Activated T-cell treated with anti-CD3 and anti-CD28 coated beads, Interleukin-2, amount 50 U/mL, for 4 hours (primary cell): ENCODE data around the gene HSPA2. TPM values are rescaled to one million over a fixed set of nuclear protein-coding genes. Genes with fewer than 3 reads are reported as not detected.
"Not testable (repeated sequence)": the region's sequence is repeated elsewhere in the genome, so short reads cannot be mapped to it uniquely, and the experiment has no call there.

Source experiments
- ATAC-seq, 2 donors: fragments of 200-7000 bp; cut with Tn5 transposase; one replicate each; pipeline ENCODE4 v1.10.0; 2021
- DNase-seq: peaks from one replicate; pipeline ENCODE4 v3.0.0-alpha.2; 2020
- H3K27me3 Mint-ChIP-seq: one replicate; pipeline ENCODE4 v1.8.0; 2021; ENCODE audit warnings: low read depth, mixed read lengths
- H3K36me3 Mint-ChIP-seq: one replicate; pipeline ENCODE4 v1.8.0; 2022; ENCODE audit warnings: mixed read lengths; ENCODE audit not compliant: insufficient read depth
- H3K4me1 Mint-ChIP-seq: one replicate; pipeline ENCODE4 v1.8.0; 2021; ENCODE audit warnings: low read depth, mixed read lengths
- H3K4me3 Mint-ChIP-seq: one replicate; pipeline ENCODE4 v1.8.0; 2021; ENCODE audit warnings: mild to moderate bottlenecking, moderate library complexity, mixed read lengths
- H3K9me3 Mint-ChIP-seq: one replicate; pipeline ENCODE4 v1.8.0; 2021; ENCODE audit warnings: mixed read lengths
- total RNA-seq, 3 donors: library from RNA; stranded (reverse); gene quantifications; one replicate each; pipeline ENCODE4 v1.2.1, GENCODE V29; 2021

HSPA2 gene
- total RNA-seq, 3 donors from 2014 or later = 1.4 to 1.8 (median 1.4) TPM

DNA sequence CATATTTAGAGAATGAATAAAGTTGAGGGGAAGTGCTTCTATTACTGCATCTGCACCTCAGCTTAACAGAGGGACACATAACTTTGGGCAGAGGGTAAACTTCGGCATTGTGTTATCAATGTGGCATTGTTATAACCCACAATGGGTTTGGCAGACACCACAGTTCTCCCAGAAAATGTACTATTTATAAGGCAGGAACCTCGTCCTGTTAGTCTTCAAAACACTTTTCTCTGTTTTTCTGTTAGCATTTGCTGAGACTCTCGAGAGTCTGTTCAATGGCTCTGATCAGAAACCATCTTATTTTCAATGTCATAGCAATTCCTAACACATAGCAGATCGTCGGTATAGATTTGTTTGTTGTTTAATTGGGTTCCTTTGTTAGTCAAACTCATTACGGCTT, 23.2 kb downstream of the HSPA2 start:
- Mint-ChIP-seq H3K27me3 (peaks cover 3% of the 10 kb centered on the region), H3K4me1 (peaks cover 11% of the 10 kb centered on the region), H3K4me3 (no peak overlapping the region), H3K9me3 (no peaks in the 10 kb centered on the region), H3K36me3 (no peaks in the 10 kb centered on the region)
- ATAC-seq (no peak), DNase-seq (no peak)

GRCh38 chr14:64566651-64567122, 26.1 kb downstream of the HSPA2 start:
- Mint-ChIP-seq H3K9me3 (no peaks in the 10 kb centered on the region), H3K36me3 (no peaks in the 10 kb centered on the region), H3K4me1 (peaks cover 1% of the 10 kb centered on the region)

GRCh38 chr14:64569138-64569631, 28.6 kb downstream of the HSPA2 start:
- Mint-ChIP-seq H3K36me3 (no peaks in the 10 kb centered on the region), H3K4me3 (no peak overlapping the region), H3K9me3 (no peaks in the 10 kb centered on the region), H3K4me1 (no peaks in the 10 kb centered on the region), H3K27me3 (peaks cover 3% of the 10 kb centered on the region)
- DNase-seq = no peak
- ATAC-seq = no peak

More at GRCh38 chr14:64566651-64567122, 26.1 kb downstream of the HSPA2 start:
- DNase-seq (no peak), ATAC-seq (no peak)
- Mint-ChIP-seq H3K27me3 (peaks cover 3% of the 10 kb centered on the region), H3K4me3 (no peak overlapping the region)

GRCh38 chr14:64569646-64570045, 29.1 kb downstream of the HSPA2 start:
- not testable (repeated sequence) for H3K4me1 Mint-ChIP-seq, H3K9me3 Mint-ChIP-seq, H3K4me3 Mint-ChIP-seq, H3K27me3 Mint-ChIP-seq, ATAC-seq, H3K36me3 Mint-ChIP-seq, DNase-seq

GRCh38 chr14:64572386-64573104, 32.0 kb downstream of the HSPA2 start:
- no peaks in the 10 kb centered on the region for H3K36me3 Mint-ChIP-seq
- ATAC-seq (no peak), DNase-seq (no peak)
- H3K4me3 Mint-ChIP-seq = no peak overlapping the region
- H3K27me3 Mint-ChIP-seq = no peaks in the 10 kb centered on the region
- H3K9me3 Mint-ChIP-seq = no peaks in the 10 kb centered on the region
- H3K4me1 Mint-ChIP-seq = no peaks in the 10 kb centered on the region

DNA sequence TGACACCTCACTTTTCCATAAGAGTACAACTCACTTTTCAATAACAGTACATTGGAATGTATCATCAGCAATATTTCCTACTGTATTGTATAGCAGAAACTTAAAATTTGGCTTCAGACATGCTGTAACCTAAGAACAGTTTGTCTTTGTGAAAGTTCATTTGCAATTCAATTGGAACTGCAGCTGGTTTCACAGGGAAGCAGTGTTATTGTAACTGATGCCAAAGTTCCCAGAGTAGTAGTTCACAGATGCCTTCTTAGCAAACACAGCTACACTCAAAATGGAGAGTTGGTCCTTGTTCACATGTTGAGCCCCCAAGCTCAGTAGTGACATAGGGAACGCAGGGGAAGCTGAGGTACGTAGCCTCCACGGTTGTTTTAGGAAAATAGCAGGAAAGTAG, 32.6 kb downstream of the HSPA2 start:
- Mint-ChIP-seq H3K27me3 (no peaks in the 10 kb centered on the region), H3K9me3 (no peaks in the 10 kb centered on the region), H3K36me3 (no peaks in the 10 kb centered on the region), H3K4me1 (no peaks in the 10 kb centered on the region), H3K4me3 (no peak overlapping the region)
- DNase-seq (no peak), ATAC-seq (no peak)

- Mint-ChIP-seq H3K27me3 (no peaks in the 10 kb centered on the region), H3K4me1 (no peaks in the 10 kb centered on the region), H3K9me3 (no peaks in the 10 kb centered on the region), H3K4me3 (no peak overlapping the region), H3K36me3 (no peaks in the 10 kb centered on the region)
- ATAC-seq (no peak), DNase-seq (no peak)
Measured at GRCh38 chr14:64574371-64575107, 34.0 kb downstream of the HSPA2 start.

- Mint-ChIP-seq H3K36me3 (no peaks in the 10 kb centered on the region), H3K27me3 (no peaks in the 10 kb centered on the region), H3K4me1 (no peaks in the 10 kb centered on the region), H3K4me3 (no peak overlapping the region), H3K9me3 (no peaks in the 10 kb centered on the region)
- no peak for ATAC-seq
- DNase-seq = no peak
Measured at GRCh38 chr14:64577211-64577610, 36.7 kb downstream of the HSPA2 start.

DNA sequence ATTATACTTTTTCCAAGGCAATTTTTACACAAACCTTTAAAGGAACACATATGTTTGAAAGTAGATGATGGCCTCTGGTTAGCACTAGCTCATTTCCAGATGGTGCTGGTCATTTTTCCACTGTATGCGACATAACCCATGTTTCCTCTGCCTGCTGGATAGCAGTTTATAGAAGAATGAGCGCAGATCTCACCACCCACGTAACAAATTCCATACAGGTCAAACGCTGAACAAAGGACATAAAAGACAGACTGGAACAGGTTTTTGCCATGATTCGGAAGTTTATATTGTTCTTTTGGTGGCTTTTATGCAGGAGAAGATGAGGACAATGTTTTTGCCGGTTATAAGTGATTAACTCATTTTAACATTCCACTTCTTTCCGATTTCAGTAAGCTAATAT, 39.9 kb downstream of the HSPA2 start:
- Mint-ChIP-seq H3K4me1 (no peaks in the 10 kb centered on the region), H3K9me3 (no peaks in the 10 kb centered on the region), H3K36me3 (no peaks in the 10 kb centered on the region), H3K4me3 (no peak overlapping the region), H3K27me3 (no peaks in the 10 kb centered on the region)
- DNase-seq (no peak), ATAC-seq (no peak)

- Mint-ChIP-seq H3K36me3 (no peaks in the 10 kb centered on the region), H3K4me3 (no peak overlapping the region), H3K9me3 (no peaks in the 10 kb centered on the region), H3K4me1 (no peaks in the 10 kb centered on the region), H3K27me3 (no peaks in the 10 kb centered on the region)
- ATAC-seq (no peak), DNase-seq (no peak)
Measured at GRCh38 chr14:64581363-64581762, 40.8 kb downstream of the HSPA2 start.

GRCh38 chr14:64581817-64582216, 41.3 kb downstream of the HSPA2 start:
- H3K36me3 Mint-ChIP-seq = no peaks in the 10 kb centered on the region
- H3K27me3 Mint-ChIP-seq = no peaks in the 10 kb centered on the region
- no peaks in the 10 kb centered on the region for H3K4me1 Mint-ChIP-seq
- H3K4me3 Mint-ChIP-seq = no peak overlapping the region
- DNase-seq = no peak
- no peaks in the 10 kb centered on the region for H3K9me3 Mint-ChIP-seq
- ATAC-seq = no peak

- H3K36me3 Mint-ChIP-seq = no peaks in the 10 kb centered on the region
- ATAC-seq = no peak
- no peaks in the 10 kb centered on the region for H3K27me3 Mint-ChIP-seq
- no peak for DNase-seq
- H3K9me3 Mint-ChIP-seq = no peaks in the 10 kb centered on the region
- no peak overlapping the region for H3K4me3 Mint-ChIP-seq
- H3K4me1 Mint-ChIP-seq = no peaks in the 10 kb centered on the region
Measured at GRCh38 chr14:64584190-64584589, 43.6 kb downstream of the HSPA2 start.

DNA sequence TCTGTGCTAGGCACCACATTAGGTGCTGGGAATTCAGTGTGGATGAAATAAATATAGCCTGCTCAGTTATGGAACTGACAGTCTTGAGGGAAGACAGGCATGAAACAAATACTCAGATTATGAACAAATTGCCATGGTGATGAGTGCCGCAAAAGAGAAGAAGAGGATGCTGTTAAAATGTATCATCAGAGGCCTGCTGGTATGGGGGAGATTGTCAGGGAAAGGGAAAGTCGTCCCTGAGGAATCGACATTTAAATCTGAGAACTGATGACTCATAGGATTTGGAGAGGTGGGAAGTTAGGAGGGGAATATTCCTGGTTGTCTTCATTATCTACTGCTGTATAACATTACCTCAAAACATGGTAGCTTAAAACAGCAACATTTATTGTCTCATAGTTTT, 51.3 kb downstream of the HSPA2 start:
- no peaks in the 10 kb centered on the region for H3K4me1 Mint-ChIP-seq
- DNase-seq (no peak), ATAC-seq (no peak)
- H3K27me3 Mint-ChIP-seq = peaks cover 3% of the 10 kb centered on the region
- H3K4me3 Mint-ChIP-seq = no peak overlapping the region
- H3K36me3 Mint-ChIP-seq = no peaks in the 10 kb centered on the region
- H3K9me3 Mint-ChIP-seq = no peaks in the 10 kb centered on the region
